Measurements from ENCODE around the gene SYNPO2. TPM values are rescaled to one million over a fixed set of nuclear protein-coding genes. Genes with fewer than 3 reads are reported as not detected.
"Not testable (repeated sequence)": the region's sequence is repeated elsewhere in the genome, so short reads cannot be mapped to it uniquely, and the experiment has no call there.

Gene SYNPO2
- total and polyA plus RNA-seq, 3 experiments from 2014 or later = 0.16 to 0.22 (median 0.21) TPM

DNA sequence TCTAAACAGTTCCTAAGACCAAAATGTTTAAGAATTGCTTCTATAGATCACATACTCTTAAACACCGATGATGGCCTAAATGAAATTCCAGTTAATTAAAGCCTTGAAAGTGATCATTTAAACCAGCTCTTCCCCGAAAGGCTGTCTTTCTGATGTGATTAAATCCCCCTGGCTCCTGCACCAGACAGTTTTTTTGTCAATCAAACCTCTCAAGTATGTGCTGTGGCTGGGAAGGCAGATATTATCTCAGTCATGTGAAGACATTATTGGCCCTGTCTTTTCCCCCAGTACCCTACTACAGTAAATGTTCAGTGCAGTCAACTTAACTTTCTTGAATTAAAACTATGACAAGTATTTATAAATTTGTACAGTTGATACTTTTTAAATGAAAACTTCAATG, 126.0 kb downstream of the SYNPO2 start:
- POLR2A ChIA-PET = no interaction called here
- no peak overlapping the region for H3K27ac Mint-ChIP-seq

GRCh38 chr4:119016636-119017035, 128.0 kb downstream of the SYNPO2 start:
- Histone ChIP-seq H3K4me3 (ENCODE audit: low read length) (no peak overlapping the region), H3K27ac (ENCODE audit: low read depth, low read length) (no peak overlapping the region), H3K27me3 (ENCODE audit: insufficient read depth, low read length, poor library complexity, severe bottlenecking) (no peaks in the 10 kb centered on the region), H3K36me3 (ENCODE audit: insufficient read depth, low read length) (no peaks in the 10 kb centered on the region), H3K9me3 (ENCODE audit: low read length) (no peaks in the 10 kb centered on the region), H3K4me1 (ENCODE audit: insufficient read depth, low read length) (no peaks in the 10 kb centered on the region)
- peaks cover 5 to 37% of the 10 kb centered on the region in 2 donors for H3K27me3 Mint-ChIP-seq
- POLR2A ChIA-PET = no interaction called here
- H3K9me3 Mint-ChIP-seq = peaks cover 0 to 5% (median 0%) of the 10 kb centered on the region in 5 donors
- H3K36me3 Mint-ChIP-seq = no peaks in the 10 kb centered on the region
- H3K27ac Mint-ChIP-seq = no peak overlapping the region
- H3K4me3 Mint-ChIP-seq = no peak overlapping the region
- H3K4me1 Mint-ChIP-seq = no peaks in the 10 kb centered on the region
- CTCF ChIA-PET = no interaction called here
- no peak for DNase-seq

More for the DNA sequence above, 126.0 kb downstream of the SYNPO2 start:
- no peaks in the 10 kb centered on the region for H3K4me1 ChIP-seq (ENCODE audit: insufficient read depth, low read length)
- no peaks in the 10 kb centered on the region for H3K4me1 Mint-ChIP-seq
- H3K36me3 Mint-ChIP-seq = no peaks in the 10 kb centered on the region
- CTCF ChIA-PET = no interaction called here
- no peak overlapping the region for H3K27ac ChIP-seq (ENCODE audit: low read depth, low read length)
- no peaks in the 10 kb centered on the region for H3K9me3 ChIP-seq (ENCODE audit: low read length)
- H3K27me3 Mint-ChIP-seq = peaks cover 5 to 37% of the 10 kb centered on the region in 2 donors
- no peak overlapping the region for H3K4me3 ChIP-seq (ENCODE audit: low read length)
- no peaks in the 10 kb centered on the region for H3K27me3 ChIP-seq (ENCODE audit: insufficient read depth, low read length, poor library complexity, severe bottlenecking)
- H3K4me3 Mint-ChIP-seq = no peak overlapping the region
- no peaks in the 10 kb centered on the region for H3K36me3 ChIP-seq (ENCODE audit: insufficient read depth, low read length)
- peaks cover 0 to 5% (median 0%) of the 10 kb centered on the region in 5 donors for H3K9me3 Mint-ChIP-seq
- DNase-seq = no peak

- H3K4me3 ChIP-seq (ENCODE audit: low read length) = no peak overlapping the region
- H3K4me1 Mint-ChIP-seq = no peaks in the 10 kb centered on the region
- CTCF ChIA-PET = no interaction called here
- H3K27me3 ChIP-seq (ENCODE audit: insufficient read depth, low read length, poor library complexity, severe bottlenecking) = no peaks in the 10 kb centered on the region
- no peak overlapping the region for H3K27ac ChIP-seq (ENCODE audit: low read depth, low read length)
- peaks cover 5 to 37% of the 10 kb centered on the region in 2 donors for H3K27me3 Mint-ChIP-seq
- H3K4me1 ChIP-seq (ENCODE audit: insufficient read depth, low read length) = no peaks in the 10 kb centered on the region
- DNase-seq = no peak
- H3K36me3 Mint-ChIP-seq = no peaks in the 10 kb centered on the region
- H3K9me3 Mint-ChIP-seq = peaks cover 0 to 5% (median 0%) of the 10 kb centered on the region in 5 donors
- no peaks in the 10 kb centered on the region for H3K36me3 ChIP-seq (ENCODE audit: insufficient read depth, low read length)
- H3K4me3 Mint-ChIP-seq = no peak overlapping the region
- no peaks in the 10 kb centered on the region for H3K9me3 ChIP-seq (ENCODE audit: low read length)
- no peak overlapping the region for H3K27ac Mint-ChIP-seq
- POLR2A ChIA-PET = no interaction called here
Measured at GRCh38 chr4:119017636-119018035, 129.0 kb downstream of the SYNPO2 start.

DNA sequence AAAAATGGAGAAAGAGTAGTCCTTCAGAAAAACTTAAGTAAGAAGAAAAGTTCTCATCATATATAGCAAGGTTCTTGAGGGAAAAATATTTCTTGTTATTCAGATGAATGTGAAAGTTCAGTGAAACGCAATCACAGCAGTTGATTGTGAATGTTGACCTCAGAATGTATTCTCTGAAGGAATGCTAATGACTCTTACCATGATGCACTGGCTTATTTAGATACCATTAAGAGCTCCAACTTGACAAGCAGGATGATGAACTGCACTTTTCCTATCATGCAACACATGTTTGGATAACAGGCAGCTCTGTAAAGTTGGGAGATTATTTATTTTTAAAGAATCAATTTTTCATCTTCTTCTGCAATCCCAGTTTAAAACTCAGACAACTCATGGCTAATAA, 131.5 kb downstream of the SYNPO2 start:
- no peak overlapping the region for H3K4me3 ChIP-seq (ENCODE audit: low read length)
- H3K27ac ChIP-seq (ENCODE audit: low read depth, low read length) = no peak overlapping the region
- H3K9me3 Mint-ChIP-seq = peaks cover 0 to 5% (median 0%) of the 10 kb centered on the region in 5 donors
- H3K36me3 Mint-ChIP-seq = no peaks in the 10 kb centered on the region
- POLR2A ChIA-PET = no interaction called here
- no peak overlapping the region for H3K27ac Mint-ChIP-seq
- CTCF ChIA-PET = interaction anchor here (1.0 kb wide), 1 partner anchor 22 kb away, joined by 3 read pairs; no protein-coding TSS in a partner anchor
- no peaks in the 10 kb centered on the region for H3K9me3 ChIP-seq (ENCODE audit: low read length)
- DNase-seq = no peak
- no peaks in the 10 kb centered on the region for H3K27me3 ChIP-seq (ENCODE audit: insufficient read depth, low read length, poor library complexity, severe bottlenecking)
- H3K4me1 ChIP-seq (ENCODE audit: insufficient read depth, low read length) = no peaks in the 10 kb centered on the region
- no peaks in the 10 kb centered on the region for H3K4me1 Mint-ChIP-seq
- no peak overlapping the region for H3K4me3 Mint-ChIP-seq
- peaks cover 2 to 33% of the 10 kb centered on the region in 2 donors for H3K27me3 Mint-ChIP-seq
- no peaks in the 10 kb centered on the region for H3K36me3 ChIP-seq (ENCODE audit: insufficient read depth, low read length)

- H3K4me1 ChIP-seq (ENCODE audit: insufficient read depth, low read length); H3K4me3 ChIP-seq (ENCODE audit: low read length); H3K36me3 ChIP-seq (ENCODE audit: insufficient read depth, low read length); H3K4me3 Mint-ChIP-seq; POLR2A ChIA-PET; H3K4me1 Mint-ChIP-seq; H3K36me3 Mint-ChIP-seq; H3K27ac ChIP-seq (ENCODE audit: low read depth, low read length); CTCF ChIA-PET; H3K9me3 Mint-ChIP-seq; DNase-seq; H3K27ac Mint-ChIP-seq; H3K9me3 ChIP-seq (ENCODE audit: low read length); H3K27me3 ChIP-seq (ENCODE audit: insufficient read depth, low read length, poor library complexity, severe bottlenecking): not testable (repeated sequence)
- H3K27me3 Mint-ChIP-seq = peaks cover 5 to 22% of the 10 kb centered on the region in 2 donors
Measured at GRCh38 chr4:119022520-119022919, 133.9 kb downstream of the SYNPO2 start.

- Mint-ChIP-seq H3K27ac (no peak overlapping the region), H3K4me1 (no peaks in the 10 kb centered on the region), H3K4me3 (no peak overlapping the region), H3K27me3 (peaks cover 3 to 6% of the 10 kb centered on the region in 2 donors), H3K9me3 (no peaks in the 10 kb centered on the region), H3K36me3 (no peaks in the 10 kb centered on the region)
- CTCF ChIA-PET = interaction anchor here (1.1 kb wide), 1 partner anchor 605 kb away, joined by 3 read pairs; the partner anchor contains the start of gene PDE5A
- no peak for DNase-seq
- H3K27ac ChIP-seq (ENCODE audit: low read depth, low read length) = no peak overlapping the region
- H3K4me3 ChIP-seq (ENCODE audit: low read length) = no peak overlapping the region
- H3K36me3 ChIP-seq (ENCODE audit: insufficient read depth, low read length) = no peaks in the 10 kb centered on the region
- no peaks in the 10 kb centered on the region for H3K9me3 ChIP-seq (ENCODE audit: low read length)
- POLR2A ChIA-PET = no interaction called here
- H3K4me1 ChIP-seq (ENCODE audit: insufficient read depth, low read length) = no peaks in the 10 kb centered on the region
- no peaks in the 10 kb centered on the region for H3K27me3 ChIP-seq (ENCODE audit: insufficient read depth, low read length, poor library complexity, severe bottlenecking)
Measured at GRCh38 chr4:119024102-119024501, 135.4 kb downstream of the SYNPO2 start.

- no peaks in the 10 kb centered on the region for H3K4me1 Mint-ChIP-seq
- H3K4me3 Mint-ChIP-seq = no peak overlapping the region
- no peak overlapping the region for H3K27ac Mint-ChIP-seq
- H3K36me3 ChIP-seq (ENCODE audit: insufficient read depth, low read length) = no peaks in the 10 kb centered on the region
- H3K9me3 ChIP-seq (ENCODE audit: low read length) = no peaks in the 10 kb centered on the region
- no peaks in the 10 kb centered on the region for H3K4me1 ChIP-seq (ENCODE audit: insufficient read depth, low read length)
- ChIA-PET POLR2A (no interaction called here), CTCF (interaction anchor here (0.8 kb wide), 1 partner anchor 17 kb away, joined by 3 read pairs; no protein-coding TSS in a partner anchor)
- H3K27ac ChIP-seq (ENCODE audit: low read depth, low read length) = no peak overlapping the region
- peaks cover 4 to 9% of the 10 kb centered on the region in 2 donors for H3K27me3 Mint-ChIP-seq
- H3K9me3 Mint-ChIP-seq = no peaks in the 10 kb centered on the region
- H3K36me3 Mint-ChIP-seq = peaks cover 0 to 2% (median 0%) of the 10 kb centered on the region in 3 donors
- H3K4me3 ChIP-seq (ENCODE audit: low read length) = no peak overlapping the region
- H3K27me3 ChIP-seq (ENCODE audit: insufficient read depth, low read length, poor library complexity, severe bottlenecking) = no peaks in the 10 kb centered on the region
- no peak for DNase-seq
Measured at GRCh38 chr4:119025420-119025819, 136.8 kb downstream of the SYNPO2 start.

DNA sequence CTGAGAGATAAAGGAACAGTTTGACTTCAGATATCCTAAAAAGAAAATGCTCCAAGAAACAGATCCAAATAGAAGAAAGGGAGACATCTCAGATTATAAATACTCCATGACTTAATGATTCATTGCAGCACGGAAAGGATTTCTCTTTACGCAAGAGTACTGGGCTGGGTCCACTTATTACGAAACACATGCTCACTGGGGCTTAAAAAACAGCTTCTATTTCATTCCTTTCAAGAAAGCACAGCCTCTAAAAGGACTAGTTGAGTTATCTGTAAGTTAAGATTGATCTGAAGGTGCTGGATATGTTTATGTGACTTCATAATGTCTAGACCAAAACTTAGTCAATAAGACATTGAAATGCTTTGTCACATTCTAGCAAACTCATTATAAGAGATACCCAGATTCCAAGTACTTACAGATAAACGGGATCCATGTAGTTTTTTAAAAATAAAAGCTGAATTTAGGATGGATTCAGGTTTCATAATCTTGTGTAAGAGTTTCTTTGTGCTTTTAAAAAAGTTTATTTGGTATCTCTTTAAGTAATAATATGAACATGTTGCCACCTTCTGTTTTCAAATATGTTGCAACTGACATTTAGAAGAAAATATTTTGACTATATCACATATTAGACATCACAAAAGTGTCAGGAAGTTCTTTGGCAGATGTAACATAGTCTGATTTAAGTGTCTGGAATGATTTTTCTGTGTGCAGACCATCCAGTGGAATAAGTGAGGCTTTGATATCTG, 137.4 kb downstream of the SYNPO2 start:
- Histone ChIP-seq H3K9me3 (ENCODE audit: low read length) (no peaks in the 10 kb centered on the region), H3K36me3 (ENCODE audit: insufficient read depth, low read length) (no peaks in the 10 kb centered on the region), H3K4me3 (ENCODE audit: low read length) (no peak overlapping the region), H3K27ac (ENCODE audit: low read depth, low read length) (no peak overlapping the region), H3K27me3 (ENCODE audit: insufficient read depth, low read length, poor library complexity, severe bottlenecking) (no peaks in the 10 kb centered on the region), H3K4me1 (ENCODE audit: insufficient read depth, low read length) (no peaks in the 10 kb centered on the region)
- Mint-ChIP-seq H3K27ac (no peak overlapping the region), H3K4me3 (no peak overlapping the region), H3K9me3 (no peaks in the 10 kb centered on the region), H3K36me3 (peaks cover 0 to 2% (median 0%) of the 10 kb centered on the region in 3 donors), H3K4me1 (no peaks in the 10 kb centered on the region), H3K27me3 (peaks cover 4 to 12% of the 10 kb centered on the region in 2 donors)
- DNase-seq = no peak
- CTCF ChIA-PET = interaction anchor here (0.8 to 1.6 kb wide), 3 partner anchors 15 to 16 kb away, joined by 3 read pairs; no protein-coding TSS in a partner anchor
- POLR2A ChIA-PET = no interaction called here

All from CD8-positive, alpha-beta memory T cell (primary cell).